Measurements from ENCODE around the gene KRTAP10-3.

Gene KRTAP10-3

DNA sequence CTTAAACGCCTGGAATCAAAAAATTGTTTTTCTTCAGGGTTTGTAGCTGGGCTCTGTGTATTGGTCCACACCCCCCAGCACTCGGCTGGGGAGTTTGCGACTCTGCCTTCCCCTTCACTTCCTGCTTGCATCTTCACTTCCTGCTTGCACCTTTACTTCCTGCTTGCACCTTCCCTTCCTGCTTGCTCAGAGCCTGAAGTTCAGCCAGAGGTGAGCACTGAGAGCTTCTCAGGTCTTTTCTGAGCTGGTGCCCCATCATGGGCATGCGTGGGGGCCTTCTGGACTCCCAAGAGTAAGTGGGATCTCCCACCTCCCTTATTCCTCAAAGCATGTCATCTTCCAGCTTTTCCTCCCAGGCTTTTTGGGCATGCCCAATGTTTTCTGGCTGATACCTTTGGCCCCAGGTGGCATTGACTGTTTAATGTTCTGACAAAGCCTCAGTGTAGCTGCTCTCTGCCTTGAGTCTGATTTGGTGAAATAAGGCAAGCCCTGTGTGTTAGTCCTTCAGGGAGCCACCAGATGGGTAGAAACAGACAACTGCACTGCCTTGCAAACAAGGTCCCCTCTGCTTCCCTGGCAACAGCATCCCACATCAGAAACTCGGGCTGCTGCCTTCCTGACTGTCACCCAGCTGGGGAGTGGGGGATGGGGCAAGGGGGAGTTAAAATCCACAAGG lies 10.8 kb downstream of the KRTAP10-3 start:
- DNase-seq (ENCODE audit: low spot score), result no peak

DNA sequence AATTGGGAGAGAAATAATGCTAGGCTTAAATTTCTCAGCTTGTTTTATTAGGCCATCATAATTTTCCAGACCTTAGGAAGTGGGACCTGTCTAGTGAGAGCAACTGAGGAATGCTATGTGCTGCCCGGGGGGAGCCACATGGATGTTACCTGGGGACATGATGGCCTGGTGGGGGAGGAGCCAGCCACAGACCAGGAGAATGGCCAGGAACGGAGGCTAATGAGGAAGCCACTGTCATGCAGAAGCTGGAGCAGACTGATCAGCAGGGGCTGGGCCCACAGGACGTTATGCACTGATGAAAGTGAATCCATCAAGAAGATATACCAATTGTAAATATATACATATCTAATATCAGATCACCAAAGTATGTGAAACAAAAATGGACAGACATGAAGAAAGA lies 14.0 kb downstream of the KRTAP10-3 start:
- no peak for DNase-seq (ENCODE audit: low spot score)

DNA sequence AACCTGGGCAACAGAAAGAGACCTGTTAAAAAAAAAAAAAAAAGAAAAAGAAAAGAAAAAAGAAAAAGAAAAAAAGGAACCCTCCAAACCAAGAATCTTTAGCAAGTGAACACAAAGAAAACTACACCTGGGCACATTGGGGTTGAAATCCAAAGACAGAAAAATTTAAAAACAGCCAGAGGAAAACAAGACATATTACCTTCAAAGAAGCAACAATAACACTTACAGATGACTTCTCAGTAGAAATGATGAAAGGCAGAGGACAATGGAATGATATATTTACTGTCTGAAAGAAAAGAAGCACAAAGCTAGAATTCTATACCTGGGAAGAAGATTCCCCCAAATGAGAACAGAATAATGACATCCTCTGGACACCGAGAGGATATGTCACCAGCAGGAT lies 15.9 kb downstream of the KRTAP10-3 start:
- no peak for DNase-seq (ENCODE audit: low spot score)

DNA sequence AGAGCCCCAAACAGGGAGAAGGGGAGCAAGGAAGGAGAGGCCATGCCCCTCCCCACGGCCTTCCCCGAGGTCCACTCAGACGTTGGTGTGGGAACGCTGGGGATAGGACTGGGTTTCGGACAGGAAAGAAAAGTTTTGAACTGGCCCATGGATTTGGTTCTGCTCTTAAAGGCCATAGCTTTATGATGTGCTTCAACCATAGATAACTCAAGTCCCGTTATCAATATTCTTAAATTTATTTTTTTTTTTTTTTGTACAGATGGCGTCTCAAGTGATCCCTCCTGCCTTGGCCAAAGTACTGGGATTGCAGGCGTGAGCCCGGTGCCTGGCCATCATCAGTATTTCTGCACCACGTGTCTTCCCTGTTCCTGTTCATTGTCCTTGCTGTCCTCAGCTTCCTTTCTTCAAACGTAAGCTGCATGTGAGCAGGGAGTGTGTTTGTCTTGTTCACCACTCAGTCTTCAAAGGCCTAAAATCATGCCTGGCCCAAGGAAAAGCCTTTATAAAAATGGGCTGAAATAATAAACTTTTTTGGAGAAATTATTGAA lies 17.8 kb downstream of the KRTAP10-3 start:
- DNase-seq (ENCODE audit: low spot score), result no peak

DNA sequence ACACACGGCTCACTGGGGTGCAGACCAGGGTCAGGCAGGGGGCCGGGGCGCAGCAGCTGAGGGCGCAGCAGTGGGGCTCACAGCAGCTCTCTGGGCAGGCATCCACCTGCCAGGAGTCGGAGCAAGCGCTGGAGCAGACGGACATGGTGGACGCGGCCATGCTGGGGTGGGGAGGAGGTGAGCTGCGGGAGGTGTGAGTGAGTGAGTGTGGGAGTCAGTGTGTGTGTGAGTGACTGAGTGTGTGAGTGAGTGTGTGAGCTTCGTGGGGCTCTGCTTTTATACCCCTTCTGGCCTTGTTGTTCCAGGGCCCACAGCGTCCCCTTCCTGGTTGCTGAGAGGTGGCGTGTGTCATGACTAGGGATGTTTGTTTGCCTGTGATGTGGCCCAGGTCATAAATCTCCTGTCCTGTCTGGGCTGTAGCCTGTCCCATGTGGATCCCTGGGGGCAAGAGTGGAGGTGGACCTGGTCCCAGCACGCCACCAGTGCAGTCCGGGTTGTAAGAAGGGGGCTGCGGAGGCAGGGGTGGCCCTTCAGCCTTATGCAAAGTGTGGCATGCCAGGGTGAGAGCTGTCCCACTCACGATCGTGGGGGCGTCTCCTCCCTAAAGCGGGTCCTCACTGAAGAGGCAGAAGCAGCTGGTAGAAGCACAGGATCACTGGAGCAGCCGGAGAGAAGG lies 18.5 kb downstream of the KRTAP10-3 start, which contains the start of gene KRTAP10-1:
KRTAP10-1 (minus strand) TSS at position 205 of the 676 bp plus-strand sequence; CDS start at position 160, 45 bp downstream.
- no peak for DNase-seq (ENCODE audit: low spot score)

DNA sequence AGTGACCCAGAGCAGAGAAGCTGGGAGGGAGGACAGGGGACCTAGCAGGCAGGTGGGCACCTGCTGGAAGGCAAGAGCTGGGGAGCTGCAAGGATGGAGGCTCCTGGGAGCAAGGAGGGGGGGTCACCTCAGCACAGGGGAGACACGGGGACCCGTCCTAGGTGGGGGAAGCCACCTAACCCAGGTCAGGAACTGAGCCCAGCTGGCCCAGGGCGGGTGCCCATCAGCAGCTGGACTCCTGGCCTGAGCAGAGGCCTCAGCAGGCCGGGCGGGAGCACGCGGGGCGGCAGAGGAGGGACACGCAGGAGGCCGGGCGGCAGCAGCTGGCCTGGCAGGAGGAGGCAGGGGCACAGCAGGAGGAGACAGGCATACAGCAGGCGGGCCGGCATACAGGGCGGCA lies 19.5 kb downstream of the KRTAP10-3 start:
- no peak for DNase-seq (ENCODE audit: low spot score)

DNA sequence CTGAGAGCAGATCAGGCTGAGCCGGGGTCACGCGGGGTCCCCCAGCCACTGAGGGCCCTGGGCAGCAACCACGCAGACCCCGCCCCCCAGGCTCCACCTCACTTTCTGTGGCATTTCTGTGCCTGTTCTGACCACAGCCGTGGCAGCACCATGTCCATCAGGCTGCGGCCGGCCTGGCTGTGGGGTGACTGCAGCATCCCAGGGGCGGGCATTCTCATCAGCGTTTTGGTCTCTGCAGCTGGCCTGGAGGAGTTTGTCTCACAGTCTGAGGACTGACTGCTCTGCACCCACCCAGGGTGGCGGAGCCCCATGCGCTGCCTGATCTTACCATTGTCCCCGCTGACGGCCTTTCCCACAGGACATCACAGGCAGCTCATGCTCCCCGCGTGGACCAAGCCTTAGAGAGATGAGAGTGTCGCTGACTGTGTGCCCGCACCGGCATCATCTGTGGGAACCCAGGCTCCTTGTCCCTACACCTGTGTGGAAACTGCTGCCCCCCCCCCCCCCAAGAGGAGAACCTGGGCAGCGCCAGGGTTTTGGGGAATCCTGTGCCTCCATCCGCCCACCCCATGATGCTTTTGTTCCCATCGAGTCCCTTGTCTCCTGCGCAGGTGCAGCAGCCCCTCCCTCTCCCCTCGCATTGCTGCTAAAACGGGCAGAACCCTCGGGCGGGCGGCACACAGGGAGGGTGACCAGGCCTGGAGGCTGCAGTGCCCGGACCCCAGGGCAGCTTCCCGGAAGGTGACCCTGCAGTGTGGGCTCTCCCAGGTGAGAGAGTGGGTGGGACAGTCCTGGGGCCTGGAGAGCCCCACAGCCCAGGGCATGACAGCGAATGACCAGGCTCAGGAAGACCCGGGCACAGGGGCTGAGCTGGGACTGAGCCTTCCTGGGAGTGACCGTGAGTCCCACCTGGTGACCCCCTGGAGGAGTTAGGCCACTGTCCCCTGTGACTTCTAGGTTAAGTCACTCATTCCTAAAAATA lies 20.4 kb downstream of the KRTAP10-3 start:
- no peak for DNase-seq (ENCODE audit: low spot score)

DNA sequence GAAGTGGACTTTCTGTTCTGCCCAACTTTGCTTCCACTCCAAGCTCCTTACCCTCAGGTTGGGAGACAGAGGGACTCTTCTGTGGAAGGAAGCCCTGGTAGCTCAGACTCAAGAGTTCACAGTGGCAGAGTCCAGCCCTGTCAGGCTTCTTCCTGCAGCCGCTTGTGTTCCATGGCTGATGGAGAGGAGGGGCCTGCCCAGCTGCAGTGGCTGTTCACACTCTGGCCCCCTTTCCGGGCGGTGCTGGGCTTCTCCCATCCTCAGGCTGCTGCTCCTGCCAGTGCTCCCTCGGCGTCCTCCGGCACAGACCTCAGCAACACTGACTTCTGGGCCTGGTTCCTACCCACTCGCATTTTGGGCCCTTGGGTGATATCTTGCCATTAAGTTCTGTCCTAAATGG lies 22.6 kb downstream of the KRTAP10-3 start:
- DNase-seq (ENCODE audit: low spot score), result no peak

DNA sequence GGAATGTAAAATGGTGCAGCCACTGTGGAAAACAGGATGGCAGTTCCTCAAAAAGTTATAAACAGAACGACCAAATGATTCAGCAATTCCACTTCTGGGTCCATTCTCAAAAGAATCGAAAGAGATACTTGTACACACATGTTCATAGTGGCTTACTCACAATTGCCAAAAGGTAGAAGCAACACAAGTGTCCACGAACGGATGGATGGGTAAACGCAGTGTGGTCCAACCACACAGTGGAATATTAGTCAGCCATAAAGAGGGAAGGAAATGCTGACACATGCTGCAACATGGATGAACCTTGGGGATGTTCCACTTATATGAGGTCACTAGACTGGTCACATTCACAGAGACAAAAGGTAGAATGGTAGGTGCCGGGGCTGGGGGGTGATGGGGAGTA lies 23.9 kb downstream of the KRTAP10-3 start:
- DNase-seq (ENCODE audit: low spot score), result no peak

DNA sequence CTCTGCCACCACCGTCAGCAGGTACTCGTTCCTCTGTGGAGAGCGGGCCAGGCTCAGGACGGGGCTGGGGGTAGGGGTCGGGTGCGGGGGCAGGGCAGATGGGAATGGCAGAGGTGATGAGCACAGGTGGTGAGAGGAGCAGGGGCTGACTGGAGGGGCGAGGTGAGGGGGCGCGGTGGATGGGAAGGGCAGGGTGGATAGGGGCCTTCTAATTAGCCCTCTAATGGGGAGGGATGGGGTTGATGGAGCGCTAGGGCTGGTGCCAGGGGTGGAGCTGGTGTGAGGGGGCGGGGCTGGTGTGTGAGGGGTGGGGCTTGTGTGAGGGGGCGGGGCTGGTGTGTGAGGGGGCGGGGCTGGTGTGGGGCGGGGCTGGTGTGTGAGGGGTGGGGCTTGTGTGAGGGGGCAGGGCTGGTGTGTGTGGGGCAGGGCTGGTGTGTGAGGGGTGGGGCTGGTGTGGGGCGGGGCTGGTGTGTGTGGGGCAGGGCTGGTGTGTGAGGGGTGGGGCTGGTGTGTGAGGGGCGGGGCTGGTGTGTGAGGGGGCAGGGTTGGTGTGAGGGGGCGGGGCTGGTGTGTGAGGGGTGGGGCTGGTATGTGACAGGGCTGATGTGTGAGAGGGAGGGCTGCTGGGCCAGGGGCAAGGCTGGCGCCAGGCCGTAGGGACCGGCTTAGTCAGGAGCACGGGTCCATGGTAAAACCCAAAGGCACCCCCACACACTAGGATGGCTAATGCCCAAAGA lies 24.5 kb downstream of the KRTAP10-3 start:
- no peak for DNase-seq (ENCODE audit: low spot score)

DNA sequence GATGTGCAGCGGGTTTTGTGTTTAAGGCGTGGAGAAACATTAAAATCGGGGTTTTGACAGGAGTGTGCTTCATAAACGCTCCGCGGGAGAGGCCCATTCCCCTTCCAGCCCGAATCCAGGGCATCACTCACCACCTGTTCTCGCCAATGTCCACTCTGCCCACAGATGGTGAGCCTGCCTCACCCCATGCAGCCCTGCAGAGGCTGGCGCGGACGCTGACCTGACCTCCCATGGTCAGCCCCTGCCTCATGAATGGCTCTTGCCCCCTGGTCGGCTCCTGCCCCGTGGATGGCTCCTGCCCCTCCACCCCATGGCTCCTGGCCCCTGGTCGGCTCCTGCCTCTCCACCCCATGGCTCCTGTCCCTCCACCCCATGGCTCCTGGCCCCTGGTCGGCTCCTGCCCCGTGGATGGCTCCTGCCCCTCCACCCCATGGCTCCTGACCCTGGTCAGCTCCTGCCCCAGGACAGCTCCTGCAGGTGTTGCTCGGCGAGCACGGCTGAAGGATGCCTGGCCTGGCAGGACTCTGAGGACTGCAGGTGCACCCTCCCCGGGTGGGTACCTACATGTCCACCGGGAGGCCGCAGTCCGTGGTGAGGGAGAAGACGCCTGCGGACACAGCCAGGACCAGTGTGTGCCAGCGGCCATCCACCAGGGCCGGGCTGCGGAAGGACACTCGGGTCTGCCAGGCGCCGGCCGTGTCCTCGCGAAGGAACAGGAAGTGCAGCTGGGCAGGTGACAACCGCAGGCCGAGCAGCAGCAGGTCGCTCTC lies 25.3 kb downstream of the KRTAP10-3 start:
- no peak for DNase-seq (ENCODE audit: low spot score)

DNA sequence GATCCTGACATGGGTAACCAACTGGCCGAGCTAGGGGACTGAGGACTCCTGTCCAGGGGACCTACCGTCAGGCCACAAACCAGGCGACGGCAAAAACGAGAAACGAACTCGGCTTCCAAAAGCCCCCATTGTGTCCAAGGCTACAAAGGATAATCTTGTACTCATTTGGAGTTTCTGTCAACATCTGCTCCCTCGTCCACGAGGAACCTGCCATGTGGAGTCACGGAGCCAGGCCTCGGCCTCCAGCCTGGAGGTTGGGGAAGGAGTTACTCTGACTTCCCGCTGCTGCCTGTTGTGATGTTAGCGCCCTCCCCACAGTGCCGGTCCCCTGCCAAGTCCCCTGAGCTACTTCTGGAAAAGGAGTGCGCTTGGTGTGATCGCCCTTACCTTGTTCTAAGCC lies 25.9 kb downstream of the KRTAP10-3 start:
- DNase-seq (ENCODE audit: low spot score), result no peak

DNA sequence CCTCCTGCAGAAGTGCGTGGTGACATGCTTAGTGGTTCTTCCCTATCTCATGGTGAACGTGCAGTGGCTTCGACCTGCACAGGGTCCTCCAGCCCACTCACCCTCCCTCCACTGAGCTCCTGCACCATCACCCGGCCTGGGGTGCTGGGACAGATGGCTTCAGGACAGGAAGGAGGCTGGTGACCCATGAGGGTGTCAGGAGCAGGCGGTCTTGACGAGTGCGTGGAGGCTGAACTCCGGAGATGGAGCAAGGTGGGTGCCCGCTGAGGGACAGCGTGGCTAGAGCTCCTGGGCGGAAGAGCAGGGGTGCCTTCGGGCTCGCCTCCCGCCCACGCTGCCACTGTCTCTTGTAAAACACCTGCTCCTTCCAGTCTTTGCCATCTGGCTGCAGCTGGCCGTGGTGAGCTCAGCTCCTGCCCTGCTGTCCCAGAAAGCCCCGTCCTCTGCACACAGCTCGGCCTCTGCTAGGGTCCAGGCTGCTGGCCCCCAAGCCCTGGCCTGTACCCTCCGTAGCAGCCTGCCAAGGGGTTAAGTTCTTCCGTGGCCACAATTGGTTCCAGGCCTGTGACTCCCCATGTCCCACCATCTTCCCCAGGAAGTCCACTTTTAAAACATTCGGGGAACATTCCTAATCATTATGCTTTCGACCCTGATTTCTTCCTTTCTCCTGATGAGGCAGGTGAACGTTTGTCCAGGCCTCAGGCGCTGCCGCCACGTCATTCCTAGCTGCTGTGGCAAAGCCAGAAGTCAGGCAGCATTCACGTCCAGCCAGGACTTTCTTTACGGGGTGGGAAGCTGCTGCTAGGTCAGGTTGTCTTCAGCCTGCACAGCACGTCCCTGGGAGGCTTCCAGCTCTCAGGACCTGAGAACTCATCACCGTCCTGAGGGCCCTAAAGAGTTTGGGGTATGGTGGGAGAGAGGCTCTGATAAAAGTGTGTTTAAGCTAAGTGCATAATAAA lies 26.7 kb downstream of the KRTAP10-3 start:
- no peak for DNase-seq (ENCODE audit: low spot score)

DNA sequence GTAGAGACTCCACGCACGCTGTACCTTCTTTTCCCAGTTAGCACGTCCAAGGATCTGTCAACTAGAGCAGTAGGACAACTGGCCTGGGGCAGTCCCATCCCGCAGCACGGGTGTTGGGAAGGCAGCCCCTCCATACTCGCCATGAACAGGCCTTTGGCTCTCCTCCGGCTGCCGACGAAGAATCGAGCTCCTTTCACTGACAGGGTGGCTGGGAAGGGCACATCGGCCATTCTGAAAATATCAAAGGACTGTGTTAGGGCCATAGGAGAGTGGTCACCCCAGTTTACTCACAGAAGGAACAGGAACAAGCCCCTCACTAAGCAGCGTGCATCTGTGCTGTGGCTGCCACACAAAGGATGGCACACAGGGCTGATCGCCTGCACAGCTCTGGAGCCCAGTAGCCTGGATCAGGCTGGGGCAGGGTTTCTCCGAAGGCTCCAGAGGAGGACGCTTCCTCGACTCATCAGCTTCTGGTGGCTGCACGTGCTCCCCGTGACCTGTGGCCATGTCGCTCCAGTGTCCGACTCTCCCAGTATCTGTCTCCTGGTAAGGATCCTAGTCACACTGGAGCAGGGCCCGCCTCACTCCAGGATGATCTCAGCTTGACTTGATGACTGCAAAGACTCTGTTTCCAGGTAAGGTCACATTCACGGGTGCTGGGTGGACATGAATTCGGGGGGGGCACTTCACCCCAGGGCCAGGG lies 27.5 kb downstream of the KRTAP10-3 start:
- no peak for DNase-seq (ENCODE audit: low spot score)

DNA sequence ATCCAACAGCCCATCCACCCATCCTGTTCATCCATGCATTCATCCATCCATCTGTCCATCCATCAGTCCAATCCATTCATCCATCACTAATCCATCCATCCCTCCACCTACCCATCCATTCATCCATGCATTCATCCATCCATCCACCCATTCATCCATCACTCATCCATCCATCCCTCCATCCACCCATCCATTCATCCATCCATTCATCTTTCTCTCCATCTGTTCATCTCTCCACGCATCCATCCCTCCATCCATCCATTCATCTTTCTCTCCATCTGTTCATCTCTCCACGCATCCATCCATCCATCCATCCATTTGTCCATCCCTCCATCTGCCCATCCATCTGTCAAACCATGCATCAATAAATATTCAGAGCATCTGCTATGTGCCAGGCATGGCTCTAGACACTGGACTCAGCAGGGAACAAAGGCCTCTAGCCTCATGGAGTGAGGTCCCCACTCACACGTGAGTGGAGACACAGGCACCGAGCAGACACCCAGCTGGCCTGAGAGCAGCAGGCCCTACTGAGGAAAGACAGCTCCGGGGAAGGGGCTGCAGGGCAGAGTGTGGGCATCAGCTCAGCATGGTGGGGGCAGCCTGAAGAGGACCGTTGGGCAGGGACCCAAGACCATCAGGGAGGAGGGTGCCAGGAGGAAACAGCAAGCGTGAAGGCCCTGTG lies 28.2 kb downstream of the KRTAP10-3 start:
- no peak for DNase-seq (ENCODE audit: low spot score)

DNA sequence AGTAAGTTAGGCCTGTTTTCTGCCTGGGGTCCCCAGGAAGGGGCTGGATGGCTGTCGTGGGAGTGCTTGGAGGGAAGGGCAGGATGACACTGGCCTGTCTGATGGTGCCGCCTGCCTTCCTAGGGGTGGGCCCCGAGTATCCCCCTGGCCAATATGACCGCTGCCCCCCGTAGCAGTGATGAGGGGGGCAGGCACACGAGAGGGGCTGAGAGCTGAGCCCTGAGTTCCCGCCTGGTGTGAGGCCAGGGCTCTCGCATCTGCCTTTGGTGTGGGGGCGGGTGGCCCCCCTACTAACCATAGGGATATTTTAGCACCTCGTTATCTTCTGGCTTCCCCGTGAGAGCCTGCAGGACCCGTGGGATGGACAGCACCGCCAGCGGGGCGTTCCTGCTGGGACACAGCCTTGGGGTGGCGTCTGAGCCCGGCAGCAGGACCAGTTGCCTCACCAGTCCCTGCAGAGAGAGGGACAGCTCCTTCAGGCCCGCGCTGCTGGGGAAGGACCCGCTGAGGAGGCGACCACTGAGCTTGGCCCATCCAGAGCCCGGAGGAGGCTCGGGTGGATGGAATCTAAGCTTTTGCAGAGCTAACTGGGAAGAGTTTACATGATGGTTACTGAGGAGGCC lies 29.0 kb downstream of the KRTAP10-3 start:
- no peak for DNase-seq (ENCODE audit: low spot score)

DNA sequence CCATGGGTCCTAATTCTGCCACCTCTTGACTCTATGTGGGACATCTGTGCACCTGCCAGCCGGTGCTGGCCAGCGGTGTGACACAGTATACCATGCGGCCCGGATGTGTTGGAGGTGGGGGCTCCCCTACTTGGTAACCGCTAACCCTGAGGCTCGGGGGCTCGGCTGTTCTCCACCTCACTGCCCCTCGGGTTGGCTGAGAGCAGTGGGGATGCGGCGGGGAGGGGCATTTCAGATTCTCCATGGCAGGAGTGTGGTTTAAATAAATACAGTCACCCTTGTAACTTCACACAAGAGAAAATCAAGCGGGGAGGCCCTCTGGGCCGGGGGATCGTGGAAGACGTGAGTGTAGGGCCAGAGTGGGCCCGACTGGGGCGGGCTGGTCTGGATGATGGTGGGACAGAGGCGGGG lies 29.6 kb downstream of the KRTAP10-3 start:
- DNase-seq (ENCODE audit: low spot score), result no peak

DNA sequence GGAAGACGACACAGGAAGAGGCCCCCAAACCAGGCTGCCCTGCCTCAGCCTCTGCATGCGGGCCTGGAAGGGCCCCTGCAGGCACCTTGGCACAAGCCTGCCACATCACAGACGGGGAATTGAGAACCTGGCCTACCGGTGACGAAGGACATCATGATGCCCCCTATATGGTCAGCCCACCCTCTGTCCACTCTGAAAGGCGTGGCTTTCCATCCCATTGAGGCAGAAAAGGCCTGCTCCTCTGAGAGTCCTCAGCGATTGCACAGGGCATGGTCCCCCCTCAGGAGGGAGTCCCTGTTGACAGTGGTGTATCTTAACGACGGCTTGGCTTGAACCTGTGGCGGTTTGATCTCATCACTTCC lies 30.0 kb downstream of the KRTAP10-3 start:
- DNase-seq (ENCODE audit: low spot score), result no peak
